Endometrium (tissue), 2 donors: Measurements from ENCODE around the gene FGFR3.

ENCODE experiments used
- FAIRE-seq: peaks from 2 replicates; lab custom pipeline; 2012; peaks lifted over from hg19 to GRCh38; lab: Jason Lieb, UNC
- donor health status: control.
- donor health status: control.

FGFR3 gene

GRCh38 chr4:1792832-1793495 lies at the start of gene FGFR3:
Gene FGFR3 (plus strand): TSS chr4:1793293. CDS start chr4:1793935, 642 bp downstream.
- no peak for FAIRE-seq

- FAIRE-seq, result no peak
Observed at GRCh38 chr4:1743551-1743950, 49.5 kb upstream of the FGFR3 start.

GRCh38 chr4:1743975-1744374 lies 49.1 kb upstream of the FGFR3 start:
- no peak for FAIRE-seq

GRCh38 chr4:1744552-1744951 lies 48.5 kb upstream of the FGFR3 start:
- FAIRE-seq, result no peak

- FAIRE-seq, result no peak
Observed at GRCh38 chr4:1745165-1745564, 47.9 kb upstream of the FGFR3 start.

- no peak for FAIRE-seq
Observed at GRCh38 chr4:1745697-1746096, 47.4 kb upstream of the FGFR3 start.

GRCh38 chr4:1746265-1746691 lies 46.8 kb upstream of the FGFR3 start:
- no peak for FAIRE-seq

GRCh38 chr4:1746919-1747602 lies 46.0 kb upstream of the FGFR3 start:
- no peak for FAIRE-seq

- no peak for FAIRE-seq
Observed at GRCh38 chr4:1747603-1747967, 45.5 kb upstream of the FGFR3 start.

- no peak for FAIRE-seq
Observed at GRCh38 chr4:1748465-1748995, 44.6 kb upstream of the FGFR3 start.

GRCh38 chr4:1749370-1749769 lies 43.7 kb upstream of the FGFR3 start:
- FAIRE-seq, result no peak

GRCh38 chr4:1749826-1750225 lies 43.3 kb upstream of the FGFR3 start:
- no peak for FAIRE-seq

- no peak for FAIRE-seq
Observed at GRCh38 chr4:1750381-1751154, 42.5 kb upstream of the FGFR3 start.

GRCh38 chr4:1751155-1751918 lies 41.8 kb upstream of the FGFR3 start:
- FAIRE-seq, result no peak

GRCh38 chr4:1751919-1752283 lies 41.2 kb upstream of the FGFR3 start:
- FAIRE-seq, result no peak

- no peak for FAIRE-seq
Observed at GRCh38 chr4:1752284-1753041, 40.6 kb upstream of the FGFR3 start.

GRCh38 chr4:1753294-1753696 lies 39.8 kb upstream of the FGFR3 start:
- FAIRE-seq, result no peak

GRCh38 chr4:1753697-1754311 lies 39.3 kb upstream of the FGFR3 start:
- no peak for FAIRE-seq

GRCh38 chr4:1754336-1754735 lies 38.8 kb upstream of the FGFR3 start:
- no peak for FAIRE-seq

GRCh38 chr4:1755297-1755696 lies 37.8 kb upstream of the FGFR3 start:
- no peak for FAIRE-seq

- no peak for FAIRE-seq
Observed at GRCh38 chr4:1756079-1756478, 37.0 kb upstream of the FGFR3 start.
